ENCODE results near the gene ALMS1. TPM values are rescaled to one million over a fixed set of nuclear protein-coding genes. Genes with fewer than 3 reads are reported as not detected.

The ALMS1 gene
- total and polyA plus RNA-seq, 2 of the 4 experiments (the other 2 are of a cell fraction), result 20.8 to 52.8 TPM

DNA sequence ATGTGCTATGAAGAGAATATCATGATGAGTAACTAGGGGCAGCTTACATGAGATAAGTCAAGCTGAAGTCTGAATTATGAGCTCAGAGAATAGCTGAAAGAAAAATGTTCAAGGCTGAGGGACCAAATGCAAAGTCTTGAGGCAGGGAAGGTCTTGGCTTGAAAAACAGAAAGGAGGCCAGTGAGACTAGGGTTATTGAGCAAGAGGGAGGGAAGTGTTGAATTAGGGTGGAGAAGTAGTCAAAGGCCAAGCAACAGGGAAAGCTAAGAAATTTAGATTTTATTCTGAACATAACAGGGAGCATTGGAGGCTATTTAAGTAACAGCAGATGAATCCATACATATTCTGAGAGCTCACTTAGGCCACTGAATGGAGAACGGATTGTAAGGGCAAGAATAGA, 11.4 kb upstream of the ALMS1 start:
- DNase-seq (no peak), ATAC-seq (ENCODE audit: low read depth) (no peak)
- intact Hi-C loops (cut with micrococcal nuclease) (no loop called here), in situ Hi-C loops (cut with MboI; ENCODE audit: low sequenced_read_pairs) (no loop called here), dilution Hi-C loops (cut with HindIII; ENCODE audit: low sequenced_read_pairs, unreplicated experiment) (no loop called here)
- Histone ChIP-seq H3K79me1 (ENCODE audit: low read depth in 1 of 2, low read length in 2 of 2) (no peaks in the 10 kb centered on the region), H3K4me3 (ENCODE audit: insufficient read depth, low read depth, low read length) (no peak overlapping the region), H3K23ac (ENCODE audit: low read depth, low read length) (no peak overlapping the region), H2AFZ (replicated peaks; ENCODE audit: low read length, poor library complexity) (no peak overlapping the region), H4K5ac (ENCODE audit: low read depth, low read length) (no peak overlapping the region), H3K27me3 (ENCODE audit: control insufficient read depth, insufficient read depth, low read length) (peaks cover 12% of the 10 kb centered on the region), H4K8ac (ENCODE audit: low read depth in 2 of 2, low read length in 2 of 2) (no peak overlapping the region), H3K14ac (replicated peaks; ENCODE audit: low read depth, low read length) (no peak overlapping the region), H3K36me3 (ENCODE audit: control insufficient read depth, insufficient read depth, low read length) (no peaks in the 10 kb centered on the region), H2BK20ac (ENCODE audit: low read depth, low read length) (no peak overlapping the region), H3K4me2 (ENCODE audit: low read depth, low read length) (no peak overlapping the region), H3K9ac (ENCODE audit: low read depth, low read length) (no peak overlapping the region), H2AK9ac (replicated peaks; ENCODE audit: low read depth, low read length, poor library complexity) (no peak overlapping the region), H3K4ac (ENCODE audit: low read depth, low read length) (no peak overlapping the region), H3K4me1 (ENCODE audit: control insufficient read depth, insufficient read depth, low read length) (no peaks in the 10 kb centered on the region), H2AK5ac (ENCODE audit: low read depth, low read length) (no peak overlapping the region), H2BK15ac (ENCODE audit: low read depth, low read length) (no peak overlapping the region), H2BK5ac (ENCODE audit: low read depth, low read length, poor library complexity, severe bottlenecking) (no peak overlapping the region), H3K56ac (ENCODE audit: extremely low read depth, insufficient read depth, low read length) (no peak overlapping the region), H3K18ac (ENCODE audit: low read depth, low read length) (no peak overlapping the region), H4K91ac (ENCODE audit: insufficient read depth, low read depth, low read length) (no peak overlapping the region), H3K27ac (ENCODE audit: insufficient read depth, low read length) (no peak overlapping the region), H4K20me1 (ENCODE audit: insufficient read depth, low read length) (no peaks in the 10 kb centered on the region), H2BK120ac (ENCODE audit: low read depth, low read length) (no peak overlapping the region), H3K9me3 (ENCODE audit: control insufficient read depth, insufficient read depth, low read length) (no peaks in the 10 kb centered on the region), H3K9me1 (ENCODE audit: insufficient read depth, low read length) (no peaks in the 10 kb centered on the region)
- TF ChIP-seq MAZ (IDR thresholded peaks at IDR 0.05; ENCODE audit: borderline replicate concordance, low read depth, low read length) (no peak), RCOR1 (IDR thresholded peaks at IDR 0.05; ENCODE audit: insufficient replicate concordance, low read length) (no peak), RFX5 (IDR thresholded peaks at IDR 0.05; ENCODE audit: low read depth, low read length) (no peak), SMC3 (IDR thresholded peaks at IDR 0.05; ENCODE audit: low read depth, low read length) (no peak)
- ChIA-PET CTCF (no interaction called here), POLR2A (ENCODE audit: unreplicated experiment) (no interaction called here)
- WGBS, 2 experiments (ENCODE audit: extremely low coverage in 2 of 2, insufficient read length in 1 of 2), result no CpG with 5 or more reads among the region's 1 CpG
- BruUV-seq (replicated peaks), result no TSS peak

Data from IMR-90 (cell line).